HEK293 (cell line): ENCODE results near the gene MSH2.

Source experiments
- CTCF ChIA-PET: fragments of 350-600 bp; formaldehyde crosslinking; extraction: SDS; loops from one replicate; lab custom pipeline; 2021; ENCODE audit warnings: antibody characterized with exemption; lab: Yijun Ruan, JAX
- POLR2A ChIA-PET: fragments of 300-600 bp; formaldehyde crosslinking; extraction: SDS; loops from one replicate; lab custom pipeline; 2020; ENCODE audit warnings: antibody characterized with exemption, inconsistent platforms; lab: Yijun Ruan, JAX
- H3K27ac ChIP-seq: fragments of 200-500 bp; sonication (Bioruptor generic); 2 replicates; pipeline ENCODE4 v1.5.1; 2014; ENCODE audit warnings: low read depth, low read length, control low read depth, inconsistent platforms; ENCODE audit errors: extremely low read depth
- H3K36me3 ChIP-seq, 2 experiments: fragments of 200-500 bp in 1 of 2; sonication (Bioruptor generic) in 1 of 2; 1 replicate in 1 of 2; 2 replicates in 1 of 2; pipeline ENCODE4 v1.5.1; 2014 to 2017; ENCODE audit warnings: inconsistent platforms in 2 of 2, low read length in 2 of 2; ENCODE audit not compliant: control insufficient read depth in 2 of 2, insufficient read depth in 1 of 2
- H3K4me1 ChIP-seq: fragments of 200-500 bp; sonication (Bioruptor generic); 2 replicates; pipeline ENCODE4 v1.5.1; 2014; ENCODE audit warnings: mild to moderate bottlenecking, low read length, inconsistent platforms; ENCODE audit not compliant: control insufficient read depth, insufficient read depth
- H3K4me3 ChIP-seq: 2 replicates; pipeline ENCODE4 v1.5.1; 2011; ENCODE audit warnings: low read depth, mild to moderate bottlenecking, control low read depth, low read length, moderate library complexity
- H3K9me3 ChIP-seq: fragments of 200-500 bp; sonication (Bioruptor generic); 2 replicates; pipeline ENCODE4 v1.5.1; 2014; ENCODE audit warnings: low read depth, low read length, inconsistent platforms; ENCODE audit not compliant: control insufficient read depth, insufficient read depth
- BCL6B ChIP-seq: fragments of 450-650 bp; formaldehyde crosslinking; IDR thresholded peaks from 2 replicates; pipeline ENCODE4 v1.5.1; 2017; ENCODE audit warnings: missing biosample characterization, missing genetic modification characterization
- FEZF1 ChIP-seq: fragments of 450-650 bp; formaldehyde crosslinking; IDR thresholded peaks from 2 replicates; pipeline ENCODE4 v1.5.1; 2016; ENCODE audit warnings: missing biosample characterization, missing genetic modification characterization
- KLF8 ChIP-seq: fragments of 450-650 bp; formaldehyde crosslinking; IDR thresholded peaks from 2 replicates; pipeline ENCODE4 v1.5.1; 2016; ENCODE audit warnings: missing biosample characterization, missing genetic modification characterization
- PRDM1 ChIP-seq: fragments of 450-650 bp; formaldehyde crosslinking; IDR thresholded peaks from 2 replicates; pipeline ENCODE4; 2016; ENCODE audit warnings: missing biosample characterization, missing genetic modification characterization
- RBAK ChIP-seq: fragments of 450-650 bp; formaldehyde crosslinking; IDR thresholded peaks from 2 replicates; pipeline ENCODE4 v1.5.1; 2016; ENCODE audit warnings: missing biosample characterization, missing genetic modification characterization
- SCRT1 ChIP-seq: fragments of 450-650 bp; formaldehyde crosslinking; IDR thresholded peaks from 2 replicates; pipeline ENCODE4 v1.5.1; 2016; ENCODE audit warnings: missing biosample characterization, missing genetic modification characterization, borderline replicate concordance
- SP2 ChIP-seq: fragments of 450-650 bp; formaldehyde crosslinking; IDR thresholded peaks from 2 replicates; pipeline ENCODE4 v1.5.1; 2016; ENCODE audit warnings: missing biosample characterization, missing genetic modification characterization
- TRIM28 ChIP-seq: IDR thresholded peaks from 2 replicates; pipeline ENCODE4 v1.6.1; 2011; ENCODE audit warnings: low read length, control low read depth, borderline replicate concordance
- ZBTB21 ChIP-seq: fragments of 450-650 bp; formaldehyde crosslinking; IDR thresholded peaks from 2 replicates; pipeline ENCODE4 v1.5.1; 2017; ENCODE audit warnings: missing biosample characterization, missing genetic modification characterization
- ZNF10 ChIP-seq: fragments of 450-650 bp; formaldehyde crosslinking; IDR thresholded peaks from 2 replicates; pipeline ENCODE4 v1.5.1; 2017; ENCODE audit warnings: missing biosample characterization, missing genetic modification characterization
- ZNF132 ChIP-seq: fragments of 450-650 bp; formaldehyde crosslinking; IDR thresholded peaks from 2 replicates; pipeline ENCODE4 v1.5.1; 2017; ENCODE audit warnings: missing biosample characterization, missing genetic modification characterization, borderline replicate concordance
- ZNF169 ChIP-seq: fragments of 450-650 bp; formaldehyde crosslinking; IDR thresholded peaks from 2 replicates; pipeline ENCODE4 v1.5.1; 2016; ENCODE audit warnings: missing biosample characterization, missing genetic modification characterization
- ZNF211 ChIP-seq: fragments of 450-650 bp; formaldehyde crosslinking; IDR thresholded peaks from 2 replicates; pipeline ENCODE4 v1.5.1; 2016; ENCODE audit warnings: low read depth, missing biosample characterization, missing genetic modification characterization
- ZNF248 ChIP-seq: fragments of 450-650 bp; formaldehyde crosslinking; IDR thresholded peaks from 2 replicates; pipeline ENCODE4 v1.5.1; 2017; ENCODE audit warnings: missing biosample characterization, missing genetic modification characterization
- ZNF394 ChIP-seq: fragments of 450-650 bp; formaldehyde crosslinking; IDR thresholded peaks from 2 replicates; pipeline ENCODE4 v1.5.1; 2016; ENCODE audit warnings: missing biosample characterization, missing genetic modification characterization, mild to moderate bottlenecking, moderate library complexity, borderline replicate concordance
- ZNF580 ChIP-seq: fragments of 450-650 bp; formaldehyde crosslinking; IDR thresholded peaks from 2 replicates; pipeline ENCODE4 v1.5.1; 2016; ENCODE audit warnings: missing biosample characterization, missing genetic modification characterization
- ZNF692 ChIP-seq: fragments of 450-650 bp; formaldehyde crosslinking; IDR thresholded peaks from 2 replicates; pipeline ENCODE4 v1.5.1; 2016; ENCODE audit warnings: missing biosample characterization, missing genetic modification characterization
- ZNF792 ChIP-seq: fragments of 450-650 bp; formaldehyde crosslinking; IDR thresholded peaks from 2 replicates; pipeline ENCODE4 v1.5.1; 2016; ENCODE audit warnings: missing biosample characterization, missing genetic modification characterization
- ZSCAN18 ChIP-seq: fragments of 450-650 bp; formaldehyde crosslinking; IDR thresholded peaks from 2 replicates; pipeline ENCODE4 v1.5.1; 2016; ENCODE audit warnings: missing biosample characterization, missing genetic modification characterization

The MSH2 gene

GRCh38 chr2:47357483-47357882, 45.5 kb upstream of the MSH2 start:
- H3K4me1 ChIP-seq: peaks cover 2% of the 10 kb centered on the region

GRCh38 chr2:47359375-47359868, 43.5 kb upstream of the MSH2 start:
- TF ChIP-seq ZNF394 (tag by site-specific recombination) (no peak), ZNF580 (tag by site-specific recombination) (no peak), ZNF248 (tag by site-specific recombination) (no peak), SP2 (tag by site-specific recombination) (no peak), SCRT1 (tag by site-specific recombination) (no peak), ZNF211 (tag by site-specific recombination) (no peak), ZNF692 (no peak)
- ChIA-PET POLR2A (interaction anchor here (1.5 kb wide), 1 partner anchor 13 kb away, joined by 3 read pairs; no protein-coding TSS in a partner anchor), CTCF (interaction anchor here (0.6 to 2.1 kb wide), 7 partner anchors 13 to 441 kb away, joined by 3 to 7 read pairs (median 4); no protein-coding TSS in a partner anchor)
- Histone ChIP-seq H3K27ac (no peak overlapping the region), H3K4me3 (no peak overlapping the region), H3K4me1 (peaks cover 2% of the 10 kb centered on the region), H3K36me3 (no peaks in the 10 kb centered on the region), H3K9me3 (no peaks in the 10 kb centered on the region)

More at GRCh38 chr2:47357483-47357882, 45.5 kb upstream of the MSH2 start:
- TF ChIP-seq PRDM1 (tag by site-specific recombination) (peak; percentile 39; the same call in 1 of the 2 replicates), TRIM28 (no peak)
- Histone ChIP-seq H3K4me3 (no peak overlapping the region), H3K27ac (no peak overlapping the region), H3K36me3 (no peaks in the 10 kb centered on the region), H3K9me3 (no peaks in the 10 kb centered on the region)
- POLR2A ChIA-PET: interaction anchor here (1.4 kb wide), 1 partner anchor 12 kb away, joined by 6 read pairs; no protein-coding TSS in a partner anchor
- CTCF ChIA-PET: interaction anchor here (0.6 kb wide), 1 partner anchor 397 kb away, joined by 3 read pairs; no protein-coding TSS in a partner anchor

- no peaks in the 10 kb centered on the region for H3K9me3 ChIP-seq
- H3K4me1 ChIP-seq: no peaks in the 10 kb centered on the region; the same call in 1 of the 2 replicates
- no peaks in the 10 kb centered on the region for H3K36me3 ChIP-seq
- no peak overlapping the region for H3K27ac ChIP-seq
- TF ChIP-seq ZNF10 (tag by site-specific recombination): no peak
- TF ChIP-seq ZBTB21: no peak
- no peak for TF ChIP-seq RBAK (tag by site-specific recombination)
- no peak for TF ChIP-seq ZNF792
- no peak for TF ChIP-seq FEZF1 (tag by site-specific recombination)
- no peak for TF ChIP-seq ZNF132 (tag by site-specific recombination)
- no peak for TF ChIP-seq ZNF169 (tag by site-specific recombination)
- TF ChIP-seq BCL6B (tag by site-specific recombination): no peak
- TF ChIP-seq KLF8 (tag by site-specific recombination): no peak
- TF ChIP-seq ZSCAN18: no peak
- TF ChIP-seq, all 188 proteins: peak for 0
- H3K4me3 ChIP-seq: no peak overlapping the region
- ChIA-PET CTCF (interaction anchor here (0.6 to 2.1 kb wide), 3 partner anchors 12 to 25 kb away, joined by 4 to 6 read pairs (median 5); no protein-coding TSS in a partner anchor), POLR2A (no interaction called here)
Observed at GRCh38 chr2:47360283-47360682, 42.7 kb upstream of the MSH2 start.
